HPDE6-E6E7 (cell line): Measurements from ENCODE around the gene BAG5.
"Not testable (repeated sequence)": the region's sequence is repeated elsewhere in the genome, so short reads cannot be mapped to it uniquely, and the experiment has no call there.

Experiments
- DNase-seq: peaks from one replicate; pipeline ENCODE4 v3.0.0; 2011; ENCODE audit warnings: missing footprints; ENCODE audit errors: extremely low spot score

The BAG5 gene

DNA sequence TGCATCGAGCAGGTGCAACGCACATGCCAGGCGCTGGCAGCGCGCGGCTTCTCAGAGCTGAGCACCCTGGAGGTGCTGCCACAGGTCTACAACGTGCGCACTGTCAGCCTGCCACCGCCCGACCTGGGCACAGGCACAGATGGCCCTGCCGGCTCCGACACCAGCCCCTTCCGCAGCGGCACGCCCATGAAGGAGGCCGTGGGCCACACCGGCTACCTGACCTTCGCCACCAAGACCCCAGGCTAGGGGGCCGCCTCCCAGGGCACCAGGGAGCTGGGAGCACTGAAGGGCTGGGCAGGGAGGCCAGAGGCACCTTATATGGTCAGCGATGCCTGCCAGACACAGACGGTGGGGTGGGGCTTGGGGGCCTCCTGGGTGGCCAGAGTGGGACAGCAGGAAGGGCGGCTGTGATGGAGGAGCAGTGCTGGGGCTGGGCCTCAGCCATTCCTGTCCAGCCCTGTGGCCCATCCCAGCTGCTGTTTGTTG, 27.8 kb downstream of the BAG5 start:
- no peak for DNase-seq

DNA sequence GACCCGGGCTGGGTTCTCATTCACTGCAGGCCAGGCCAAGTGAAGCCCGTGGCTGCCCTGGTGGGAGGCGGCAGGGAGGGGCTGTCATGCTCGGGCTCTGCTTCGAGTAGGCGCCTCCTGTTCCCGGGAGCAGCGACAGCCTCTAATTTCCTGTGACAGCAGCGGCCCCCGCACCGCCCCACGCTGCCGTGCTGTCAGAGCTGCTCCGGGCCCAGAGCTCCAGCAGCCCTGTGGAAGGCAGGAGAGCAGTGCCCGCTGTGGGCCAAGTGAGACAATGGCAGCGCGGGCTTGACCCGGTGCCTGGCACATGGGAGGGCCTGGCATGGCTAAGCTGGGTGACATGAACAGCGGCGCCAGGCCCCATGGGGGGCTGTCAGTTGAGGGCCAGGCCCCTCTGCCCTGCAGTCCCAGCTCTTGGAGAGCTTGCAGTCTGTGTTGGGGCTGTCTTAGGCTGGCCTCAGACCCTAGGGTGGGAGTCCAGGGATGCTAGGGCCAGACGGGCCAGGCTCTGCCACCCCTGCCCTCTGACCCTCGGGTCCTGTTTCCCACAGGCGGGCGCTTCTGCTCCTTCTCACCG, 28.4 kb downstream of the BAG5 start:
- no peak for DNase-seq

DNA sequence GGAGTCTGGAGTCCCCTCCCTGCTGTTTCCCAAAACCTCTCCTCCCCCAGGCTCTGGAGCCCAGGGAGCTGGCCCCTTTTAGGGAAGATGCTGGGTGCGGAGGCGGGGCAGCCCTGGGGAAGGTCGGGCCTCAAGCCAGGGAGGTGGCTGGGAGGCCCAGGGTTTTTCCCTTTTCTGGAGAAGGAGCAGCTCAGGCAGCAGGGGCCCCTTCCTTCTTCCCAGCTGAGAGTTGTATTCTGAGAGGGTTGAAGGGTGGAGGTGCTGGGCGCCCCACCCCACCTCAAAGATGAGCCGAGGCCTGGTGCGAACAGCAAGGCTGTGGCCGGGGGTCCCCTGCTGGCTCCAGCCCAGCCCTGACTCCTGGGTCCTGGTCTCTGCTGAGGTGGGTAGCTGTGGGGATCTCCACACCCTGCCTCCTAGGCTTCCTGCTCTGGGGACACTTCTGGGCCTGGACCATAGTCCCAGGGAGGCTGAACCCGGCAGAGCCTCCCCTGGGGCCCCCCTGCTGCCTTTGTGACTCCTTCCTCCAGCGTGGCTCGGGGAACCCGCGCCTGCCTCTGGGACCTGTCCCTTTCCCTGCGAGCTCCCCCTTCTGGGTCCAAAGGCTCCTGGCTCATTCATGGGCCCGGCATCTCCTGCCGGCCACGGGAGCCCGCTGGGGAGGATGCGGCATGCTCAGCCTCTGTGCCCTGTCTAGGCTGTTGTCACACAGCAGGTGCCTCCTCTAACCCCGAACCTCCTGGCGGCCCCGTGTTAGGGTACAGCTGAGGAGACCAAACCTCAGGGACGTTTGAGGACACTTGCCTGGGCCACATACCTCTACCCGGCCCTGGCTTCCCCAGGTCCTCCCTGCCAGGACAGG, 29.1 kb downstream of the BAG5 start:
- no peak for DNase-seq

DNA sequence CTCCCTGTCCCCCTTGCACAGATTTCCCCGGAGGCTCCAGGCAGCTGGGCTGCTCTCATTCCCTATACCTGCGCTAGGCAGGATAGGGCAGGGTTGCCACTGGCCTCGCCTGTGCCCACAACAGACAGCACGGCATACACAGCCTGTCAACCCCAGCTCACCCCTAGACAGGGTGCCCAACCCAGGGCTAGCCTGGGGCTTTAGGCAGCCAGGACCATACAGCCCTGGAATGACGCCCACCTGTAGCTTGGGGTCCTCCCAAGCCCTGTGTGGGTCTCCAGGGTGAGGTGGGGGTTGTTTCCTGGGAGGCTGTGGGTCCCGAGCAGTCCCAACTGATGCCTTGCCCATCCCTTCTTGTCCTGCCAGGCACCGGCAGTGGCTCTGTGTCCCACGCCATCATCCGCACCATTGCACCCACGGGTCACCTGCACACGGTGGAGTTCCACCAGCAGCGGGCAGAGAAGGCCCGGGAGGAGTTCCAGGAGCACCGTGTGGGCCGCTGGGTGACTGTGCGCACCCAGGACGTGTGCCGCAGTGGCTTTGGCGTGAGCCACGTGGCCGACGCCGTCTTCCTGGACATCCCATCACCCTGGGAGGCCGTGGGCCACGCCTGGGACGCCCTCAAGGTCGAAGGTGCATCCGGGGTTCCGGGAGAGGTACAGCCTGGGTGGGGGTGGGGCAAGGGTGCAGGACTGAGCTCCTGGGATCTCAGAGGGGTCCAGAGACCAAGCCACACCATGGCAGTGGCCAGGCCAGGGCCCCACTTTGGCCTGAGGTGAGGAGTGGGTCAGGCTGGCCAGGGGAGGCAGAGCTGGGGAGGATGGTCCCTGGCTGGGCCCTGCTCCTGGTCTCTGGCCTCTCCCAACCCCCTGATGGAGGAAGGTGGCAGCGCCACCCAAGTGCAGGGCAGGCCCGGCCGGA, 30.0 kb downstream of the BAG5 start:
- DNase-seq, result no peak

DNA sequence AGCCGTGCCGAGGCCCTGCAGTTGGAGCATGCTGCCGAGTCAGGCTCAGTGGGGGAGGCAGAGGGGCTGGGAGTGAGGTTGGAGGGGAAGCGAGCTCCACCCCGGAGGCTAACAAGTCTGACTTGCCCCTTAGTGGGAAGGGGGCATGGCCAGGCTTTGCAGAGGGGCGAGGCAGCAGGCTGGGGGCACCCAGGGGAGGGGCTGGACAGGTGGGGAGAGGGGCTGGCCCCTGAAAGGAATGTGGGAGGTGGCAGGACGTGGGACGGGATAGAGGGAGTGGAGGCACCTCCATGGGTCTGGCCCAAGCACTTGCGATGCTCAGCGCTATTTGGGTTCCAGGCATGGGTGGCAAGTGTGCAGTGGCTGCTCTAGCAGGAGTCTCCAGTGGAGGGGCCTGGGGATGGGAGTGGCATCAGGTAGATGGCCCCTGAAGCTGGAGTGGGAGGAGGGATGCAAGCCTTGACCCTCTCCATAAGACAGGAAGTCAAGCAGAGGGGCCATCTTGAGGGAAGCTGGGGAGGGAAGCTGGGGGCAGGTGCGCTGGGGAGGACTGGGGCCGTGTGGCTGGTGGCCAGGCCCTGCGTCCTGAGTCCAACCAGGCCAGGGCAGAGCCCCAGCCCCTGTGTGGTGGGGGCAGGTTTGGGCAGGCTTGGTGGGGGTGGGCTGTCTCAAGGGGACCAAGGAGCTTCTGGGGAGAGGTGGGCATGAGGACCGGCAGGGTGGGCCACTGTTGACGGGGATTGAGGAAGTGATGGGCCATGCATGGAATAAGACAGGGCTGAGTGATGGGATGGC, 30.8 kb downstream of the BAG5 start:
- DNase-seq, result no peak

DNA sequence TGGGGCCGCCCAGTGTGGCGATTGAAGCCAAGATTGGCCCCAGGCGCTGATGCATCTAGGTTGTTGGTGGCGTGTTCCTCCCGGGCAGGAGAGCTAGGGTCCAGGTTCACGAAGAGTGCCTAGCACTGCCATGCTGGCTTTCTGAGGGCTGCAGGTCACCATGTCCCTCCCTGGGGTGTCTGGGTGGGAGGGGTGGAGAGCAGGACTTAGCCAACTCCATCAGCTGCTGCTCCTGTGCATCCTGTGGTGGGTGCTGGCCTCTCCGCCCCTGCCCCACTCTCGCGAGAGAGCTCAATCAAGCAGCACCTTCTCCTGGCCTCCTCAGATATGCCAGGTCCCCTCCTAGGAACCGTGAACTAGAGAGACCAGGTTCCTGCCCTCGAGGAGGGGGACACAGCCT, 31.6 kb downstream of the BAG5 start:
- no peak for DNase-seq

DNA sequence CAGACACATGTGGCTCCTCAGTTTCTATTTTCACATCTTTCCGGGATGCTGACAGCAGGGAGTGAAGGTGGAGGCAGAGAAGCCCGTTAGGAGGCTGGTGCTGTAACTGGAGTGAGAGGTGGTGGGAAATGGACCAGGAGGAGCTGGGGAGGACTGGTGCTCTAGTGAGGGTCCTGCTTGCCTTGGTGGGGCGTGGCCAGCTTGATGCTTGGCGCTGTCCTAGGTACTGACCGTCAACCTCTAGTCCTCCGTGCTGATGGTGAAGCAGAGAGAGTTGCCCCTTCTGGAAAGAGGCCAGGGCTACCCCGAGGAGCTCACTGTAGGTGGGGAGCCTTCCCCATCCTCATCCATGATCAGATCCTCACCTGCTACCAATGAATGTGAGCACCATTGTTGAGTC, 32.1 kb downstream of the BAG5 start:
- no peak for DNase-seq

DNA sequence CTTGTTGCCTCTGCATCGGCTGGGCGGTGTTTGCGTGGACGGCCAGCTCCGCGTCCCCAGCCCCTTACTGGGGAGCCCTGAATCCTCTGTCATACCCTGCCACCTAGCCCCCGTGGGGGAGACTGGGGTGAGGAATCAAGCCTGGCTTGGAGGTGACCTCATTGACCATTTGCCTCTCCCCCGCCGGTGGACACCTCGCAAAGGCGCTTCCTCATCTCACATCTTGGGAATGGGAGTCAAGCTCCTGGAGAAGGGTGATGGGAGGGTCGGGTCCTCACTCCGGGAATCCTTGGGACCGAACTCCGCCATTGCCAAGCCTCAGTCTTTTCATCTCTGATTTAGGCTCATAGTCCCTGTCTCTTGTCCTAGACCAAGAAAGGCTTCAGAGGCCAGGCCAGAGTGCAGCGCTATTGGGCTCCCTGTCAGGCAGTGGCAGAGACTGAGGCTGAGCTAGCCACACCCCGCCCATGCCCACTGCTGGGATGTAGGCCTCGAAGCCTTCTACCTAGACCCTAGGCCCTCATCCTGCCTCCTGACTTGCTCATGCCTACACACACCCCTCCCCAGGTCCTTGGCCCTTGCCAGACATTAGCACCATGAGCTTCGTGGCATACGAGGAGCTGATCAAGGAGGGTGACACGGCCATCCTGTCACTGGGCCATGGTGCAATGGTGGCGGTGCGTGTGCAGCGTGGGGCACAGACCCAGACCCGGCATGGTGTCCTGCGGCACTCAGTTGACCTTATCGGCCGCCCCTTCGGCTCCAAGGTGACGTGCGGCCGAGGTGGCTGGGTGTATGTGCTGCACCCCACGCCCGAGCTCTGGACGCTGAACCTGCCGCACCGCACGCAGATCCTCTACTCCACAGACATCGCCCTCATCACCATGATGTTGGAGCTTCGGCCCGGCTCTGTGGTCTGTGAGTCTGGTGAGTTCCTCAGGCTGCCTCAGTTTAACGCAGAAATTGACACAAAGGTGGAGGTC, 32.8 kb downstream of the BAG5 start:
- no peak for DNase-seq

DNA sequence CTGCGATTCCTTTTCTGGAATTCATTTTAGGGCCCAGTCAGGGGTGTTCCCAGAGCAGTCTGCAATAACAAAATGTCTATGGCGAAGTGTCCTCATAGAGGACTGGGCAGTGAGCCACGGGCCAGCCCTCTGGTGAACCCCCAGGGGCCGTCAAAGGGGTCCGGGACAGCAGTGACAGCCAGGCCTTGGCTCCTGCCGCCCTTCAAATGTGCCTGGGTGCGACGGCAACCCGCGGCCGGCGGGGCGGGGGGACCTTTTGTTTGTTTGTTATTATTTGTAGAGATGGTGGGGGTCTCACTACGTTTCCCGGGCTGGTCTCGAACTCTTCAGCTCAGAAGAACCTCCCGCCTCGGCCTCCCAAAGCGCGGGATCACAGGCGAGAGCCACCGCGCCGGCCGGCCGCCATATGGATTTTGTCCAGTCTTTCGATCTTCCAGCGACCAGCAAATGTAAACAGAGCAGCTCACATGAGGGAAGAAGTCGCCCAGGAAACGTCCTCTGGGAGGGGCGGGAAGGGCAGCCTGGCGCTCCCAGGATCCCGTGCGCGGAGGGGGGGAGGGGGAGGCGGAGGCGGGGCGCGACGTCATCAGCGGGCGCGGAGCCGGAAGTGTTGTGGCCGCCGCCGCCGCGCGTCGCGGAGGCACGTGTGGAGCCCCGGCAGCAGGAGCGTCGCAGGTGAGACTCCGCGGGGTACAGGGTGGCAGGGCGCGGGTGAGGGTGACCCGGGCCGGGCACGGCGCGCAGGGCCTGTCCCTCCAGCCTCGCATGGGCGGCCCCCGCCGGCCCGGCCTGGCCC, 33.7 kb downstream of the BAG5 start, which contains the start of gene TRMT61A:
TRMT61A (plus strand) TSS at position 610 of the 796 bp plus-strand sequence. CDS start 783 bp downstream, outside the sequence.
- DNase-seq, result peak; percentile 97

DNA sequence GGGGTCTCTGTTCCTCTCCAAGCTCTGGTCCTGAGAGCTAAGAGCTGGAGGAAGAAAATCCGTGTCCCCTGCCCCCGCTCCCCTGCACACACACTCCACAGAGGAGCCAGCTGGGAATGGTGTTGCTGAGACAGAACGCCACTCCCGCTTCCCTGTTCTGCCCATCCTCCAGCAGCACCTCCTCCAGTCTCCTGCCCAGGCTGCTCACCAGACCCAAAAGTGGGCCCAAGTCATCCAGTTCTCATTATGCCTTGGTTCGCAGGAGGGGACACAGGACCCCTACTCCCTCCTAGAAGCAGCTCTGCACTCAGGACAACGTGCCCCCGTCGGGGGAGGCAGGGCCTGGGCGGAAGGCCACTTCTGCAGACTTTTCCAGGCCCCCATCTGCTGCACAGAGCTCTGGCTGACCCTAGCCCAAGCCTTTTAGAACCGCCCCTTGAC, 34.3 kb downstream of the BAG5 start:
- no peak for DNase-seq

DNA sequence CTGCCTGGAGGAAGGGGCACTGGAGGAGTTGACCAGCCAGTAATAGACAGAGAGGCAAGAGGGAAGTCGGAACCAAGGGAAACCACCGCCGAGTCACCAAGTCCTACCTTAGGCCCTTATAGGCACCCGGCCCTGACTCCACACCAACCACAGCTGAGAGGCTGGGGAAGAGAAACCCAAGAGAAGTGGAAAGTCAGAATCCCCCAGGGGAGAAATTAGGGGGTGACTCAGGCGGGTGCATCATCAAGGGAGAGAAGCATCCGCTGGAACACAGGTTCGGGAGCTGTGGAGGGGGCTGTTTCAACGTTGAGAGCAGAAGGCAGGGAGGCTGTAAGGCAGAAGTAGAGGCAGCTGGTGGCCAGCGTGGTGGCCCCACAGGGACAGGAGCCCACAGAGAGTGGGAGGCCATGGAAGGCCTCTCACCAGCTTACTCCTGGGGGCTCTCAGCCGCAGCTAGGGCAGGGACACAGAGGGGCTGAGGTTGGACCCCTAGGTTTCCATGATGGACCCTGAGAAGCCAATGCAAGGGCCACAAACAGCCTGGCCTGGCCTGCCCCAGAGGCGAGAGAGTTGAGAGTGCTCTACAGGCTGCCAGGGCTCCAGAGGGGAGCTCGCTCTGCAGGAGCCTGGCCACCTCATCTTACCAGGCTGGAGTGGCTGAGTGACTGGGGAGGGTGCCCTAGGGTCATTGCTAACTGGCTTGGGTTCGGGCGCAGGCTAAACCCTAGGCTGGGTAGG, 34.9 kb downstream of the BAG5 start:
- no peak for DNase-seq

DNA sequence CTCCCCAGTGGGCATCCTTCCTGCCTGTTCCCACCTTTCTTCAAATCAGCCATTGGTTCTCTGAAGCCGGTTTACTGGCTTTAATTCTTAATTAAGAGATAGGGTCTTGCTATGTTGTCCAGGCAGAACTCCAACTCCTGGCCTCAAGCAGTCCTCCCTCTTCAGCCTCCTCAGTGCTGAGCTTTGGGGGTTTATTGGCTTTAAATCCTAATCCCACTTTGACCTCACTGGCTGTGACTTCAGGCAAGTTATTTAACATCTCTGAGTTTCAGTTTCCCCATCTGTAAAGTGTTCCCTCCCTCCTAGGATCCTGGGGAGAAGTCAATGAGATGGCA, 35.6 kb downstream of the BAG5 start:
- DNase-seq, result no peak

DNA sequence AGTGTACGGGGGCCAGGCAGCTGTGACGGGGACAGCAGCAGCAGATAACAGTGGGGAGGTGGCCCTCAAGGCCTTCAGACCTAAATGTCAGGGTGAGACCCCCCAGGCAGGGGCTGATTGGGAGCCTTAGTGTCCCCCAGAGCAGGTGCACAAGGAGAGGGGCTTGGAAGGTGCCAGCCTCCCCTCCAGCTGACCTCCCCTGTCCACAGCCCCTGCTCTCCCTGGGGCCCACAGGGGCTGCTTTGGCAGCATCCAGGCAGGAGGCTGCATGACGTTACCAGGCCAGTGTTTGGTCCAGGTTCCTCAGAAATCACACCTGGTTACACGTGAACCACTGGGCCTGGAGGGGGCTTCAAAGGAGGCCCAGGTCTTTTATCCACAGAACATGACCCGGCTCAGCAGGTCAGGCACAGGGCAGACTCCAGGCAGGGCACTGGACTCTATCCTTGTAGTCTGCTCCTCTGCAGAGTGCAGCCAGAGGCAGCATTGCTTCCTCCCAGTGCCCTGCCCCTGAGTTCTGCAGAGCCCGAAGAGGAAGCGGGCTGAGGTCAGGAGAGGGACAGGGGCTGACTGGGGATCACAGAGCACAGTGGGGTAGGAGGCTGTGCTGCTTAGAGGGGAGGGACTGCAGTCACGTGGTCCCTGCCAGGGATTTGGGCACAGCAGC, 36.1 kb downstream of the BAG5 start:
- DNase-seq, result no peak

DNA sequence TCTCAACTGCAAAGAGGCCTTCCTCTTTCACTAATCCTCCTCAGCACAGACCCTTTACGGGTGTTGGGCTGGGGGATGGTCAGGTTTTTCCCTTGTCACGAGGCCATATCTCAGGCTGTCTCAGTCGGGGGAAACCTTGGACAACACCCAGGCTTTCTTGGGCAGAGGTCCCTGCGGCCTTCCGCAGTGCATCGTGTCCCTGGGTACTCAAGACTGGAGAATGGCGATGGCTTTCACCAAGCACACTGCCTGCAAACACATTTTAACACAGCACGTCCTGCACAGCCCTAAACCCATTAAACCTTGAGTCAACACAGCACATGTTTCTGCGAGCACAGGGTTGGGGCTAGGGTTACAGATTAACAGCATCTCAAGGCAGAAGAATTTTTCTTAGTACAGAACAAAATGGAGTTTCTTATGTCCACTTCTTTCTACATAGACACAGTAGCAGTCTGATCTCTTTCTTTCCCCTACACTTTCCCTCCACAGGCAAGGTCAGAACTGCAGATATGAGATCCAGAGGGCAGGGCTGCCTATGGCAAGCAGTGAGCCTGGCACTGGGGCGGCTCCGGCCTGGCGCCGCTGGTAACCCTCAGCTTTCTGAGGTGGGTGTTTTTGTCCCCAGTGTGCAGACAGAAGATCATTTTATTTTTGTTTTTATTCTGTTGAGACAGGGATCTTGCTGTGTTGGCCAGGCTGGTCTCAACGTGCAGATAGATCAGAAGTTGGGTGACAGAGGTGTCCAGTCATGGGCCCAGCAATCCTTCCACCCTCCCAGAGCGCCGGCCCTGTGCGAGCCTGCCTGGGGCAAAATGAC, 36.8 kb downstream of the BAG5 start:
- DNase-seq, result not testable (repeated sequence)

DNA sequence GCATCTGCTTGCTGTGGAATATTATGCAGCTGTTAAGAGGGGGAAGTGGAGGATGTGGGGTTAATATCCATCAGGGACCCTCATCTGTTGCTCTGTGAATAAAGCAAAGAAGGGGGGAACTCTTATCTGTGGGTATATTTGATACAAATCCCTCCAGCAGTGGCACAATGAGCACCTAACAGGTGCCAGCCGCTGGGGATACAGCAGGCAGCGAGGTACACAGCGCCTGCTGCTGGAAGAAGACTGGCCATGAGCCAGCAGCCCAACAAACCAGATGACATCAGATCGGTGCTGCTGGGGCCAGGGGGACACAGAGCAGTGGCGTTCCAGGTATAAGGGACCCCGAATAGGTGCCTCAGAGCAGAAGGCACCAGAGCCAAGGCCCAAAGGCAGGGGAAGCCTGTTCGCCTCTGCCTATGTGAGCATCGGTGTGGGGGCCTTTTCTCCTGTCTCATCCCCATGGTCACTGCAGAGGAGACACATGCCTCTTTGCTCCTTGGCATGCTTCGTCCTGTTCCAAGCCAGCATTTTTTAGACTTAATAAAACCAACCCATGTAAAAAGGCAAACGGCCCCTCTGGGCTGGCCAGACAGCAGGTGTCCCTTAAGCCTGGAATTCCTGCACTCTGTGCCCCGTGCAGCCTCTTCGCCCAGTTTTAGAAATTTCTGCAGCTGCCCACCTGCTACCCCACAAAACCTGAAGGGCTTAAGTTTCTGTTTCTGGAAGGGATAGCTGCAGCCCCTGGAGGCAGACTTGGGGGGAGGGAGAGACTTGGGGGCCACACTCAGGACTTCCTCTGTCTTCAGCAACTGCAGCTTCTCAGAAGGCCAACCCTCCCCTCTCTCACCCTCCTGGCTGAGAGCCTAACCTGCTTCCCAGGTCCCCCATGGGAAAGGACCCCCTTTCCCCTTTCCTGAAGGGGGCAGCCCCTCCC, 38.2 kb downstream of the BAG5 start:
- no peak for DNase-seq

DNA sequence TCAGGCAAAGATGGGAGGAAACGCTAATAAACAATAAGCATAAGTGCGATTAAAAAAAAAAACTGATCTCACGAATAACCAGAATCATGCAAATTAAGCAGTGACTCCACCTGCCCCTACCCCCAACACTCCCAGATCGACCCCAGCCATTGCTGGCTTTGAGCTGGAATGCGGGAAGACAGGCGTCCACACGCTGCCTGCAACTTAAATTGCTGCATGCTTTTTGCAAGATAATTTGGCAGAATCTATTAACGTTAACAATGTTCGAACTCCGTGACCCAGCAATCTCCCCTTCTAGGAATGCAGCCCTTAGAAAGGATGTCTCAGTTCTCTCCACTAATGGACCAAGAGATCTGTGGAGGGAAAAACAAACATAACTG, 38.9 kb downstream of the BAG5 start:
- DNase-seq, result no peak
